NCI-H748 (cell line): Measurements from ENCODE around the gene TOLLIP.
"Not testable (repeated sequence)": the region's sequence is repeated elsewhere in the genome, so short reads cannot be mapped to it uniquely, and the experiment has no call there.

Experiments
- DNase-seq: peaks from one replicate; lab custom pipeline; 2025; ENCODE audit not compliant: unreplicated experiment; lab: John Stamatoyannopoulos, UW

TOLLIP gene

GRCh38 chr11:1344056-1344635, 34.7 kb upstream of the TOLLIP start:
- DNase-seq, result no peak

DNA sequence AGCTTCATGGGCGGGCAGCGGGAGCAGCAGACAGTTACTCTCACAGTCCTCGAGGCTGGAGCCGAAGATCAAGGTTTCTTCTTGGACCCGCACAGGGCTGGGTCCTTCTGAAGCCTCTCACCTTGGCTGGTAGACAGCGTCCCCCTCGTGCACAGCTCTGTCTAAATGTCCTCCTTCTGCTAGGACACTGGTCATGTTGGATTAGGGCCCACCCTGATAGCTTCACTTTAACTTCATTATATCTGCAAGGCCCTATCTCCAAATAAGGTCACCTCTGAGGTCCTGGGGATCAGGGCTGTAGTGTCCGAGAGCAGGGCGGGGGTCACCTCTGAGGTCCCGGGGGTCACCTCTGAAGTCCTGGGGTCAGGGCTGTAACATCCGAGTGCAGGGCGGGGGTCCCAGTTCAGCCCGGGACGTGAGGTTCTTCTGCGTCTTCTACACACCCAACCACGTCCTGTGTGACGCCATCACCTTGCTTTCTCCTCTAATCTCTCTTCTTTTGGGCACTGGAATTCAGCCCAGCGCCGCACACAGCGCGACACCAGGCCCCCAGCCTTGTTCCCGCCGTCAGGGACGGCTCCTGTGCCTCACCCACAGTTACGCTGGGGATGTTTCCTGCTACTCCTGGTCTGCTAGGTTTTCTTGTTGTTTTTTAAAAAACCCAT, 34.1 kb upstream of the TOLLIP start:
- no peak for DNase-seq

GRCh38 chr11:1342946-1343345, 33.5 kb upstream of the TOLLIP start:
- DNase-seq, result no peak

DNA sequence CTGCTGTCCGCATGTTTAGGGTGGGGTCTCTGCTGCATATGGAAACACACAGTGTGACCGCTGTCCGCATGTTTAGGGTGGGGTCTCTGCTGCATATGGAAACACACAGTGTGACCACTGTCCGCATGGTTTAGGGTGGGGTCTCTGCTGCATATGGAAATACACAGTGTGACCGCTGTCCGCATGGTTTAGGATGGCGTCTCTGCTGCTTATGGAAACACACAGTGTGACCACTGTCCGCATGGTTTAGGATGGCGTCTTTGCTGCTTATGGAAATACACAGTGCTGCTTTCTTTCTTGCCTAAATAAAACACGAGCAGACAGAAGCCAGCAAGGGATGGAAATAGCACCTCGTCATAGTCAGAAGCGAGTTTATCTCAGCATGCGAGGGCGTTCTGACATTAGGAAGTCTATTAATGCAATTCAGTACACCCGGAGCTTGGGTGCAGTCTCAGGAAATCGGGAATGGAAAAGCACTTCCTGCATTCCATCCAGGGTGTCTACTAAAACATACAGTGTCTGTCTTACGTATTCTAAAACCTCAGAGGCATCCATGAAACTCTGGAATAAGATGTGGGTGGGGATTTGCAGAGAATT, 32.6 kb upstream of the TOLLIP start:
- DNase-seq, result peak; percentile 36

- not testable (repeated sequence) for DNase-seq
Measured at GRCh38 chr11:1341226-1341625, 31.8 kb upstream of the TOLLIP start.

GRCh38 chr11:1340111-1340510, 30.7 kb upstream of the TOLLIP start:
- no peak for DNase-seq

DNA sequence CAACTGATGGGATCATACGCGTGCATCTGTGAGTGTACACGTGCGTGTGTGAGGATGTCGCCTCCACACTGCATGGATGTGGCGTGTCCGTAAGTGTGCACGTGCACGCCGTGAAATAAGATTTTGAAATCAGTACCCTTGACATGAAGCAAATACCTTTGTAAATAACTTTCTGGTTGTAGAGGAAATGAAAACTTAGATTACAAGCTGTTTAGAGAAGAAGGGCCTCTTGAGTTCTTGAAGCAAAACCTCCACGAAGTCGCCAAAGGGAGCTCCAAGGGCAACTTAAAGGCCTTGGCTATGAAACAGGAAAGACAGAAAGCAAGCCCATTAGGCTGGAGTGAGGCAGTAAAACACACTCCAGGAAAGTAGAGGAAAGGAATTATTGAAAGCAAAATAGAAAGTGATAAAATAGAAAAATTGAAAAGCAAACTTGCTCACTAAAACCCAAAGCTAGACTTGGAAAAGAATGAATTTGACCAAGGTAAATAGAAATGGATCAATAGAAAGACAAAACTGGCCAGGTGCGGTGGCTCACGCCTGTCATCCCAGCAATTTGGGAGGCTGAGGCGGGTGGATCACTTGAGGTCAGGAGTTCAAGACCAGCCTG, 29.7 kb upstream of the TOLLIP start:
- DNase-seq, result no peak

GRCh38 chr11:1338201-1339065, 29.0 kb upstream of the TOLLIP start:
- DNase-seq, result peak; percentile 21

GRCh38 chr11:1337647-1338007, 28.2 kb upstream of the TOLLIP start:
- no peak for DNase-seq

DNA sequence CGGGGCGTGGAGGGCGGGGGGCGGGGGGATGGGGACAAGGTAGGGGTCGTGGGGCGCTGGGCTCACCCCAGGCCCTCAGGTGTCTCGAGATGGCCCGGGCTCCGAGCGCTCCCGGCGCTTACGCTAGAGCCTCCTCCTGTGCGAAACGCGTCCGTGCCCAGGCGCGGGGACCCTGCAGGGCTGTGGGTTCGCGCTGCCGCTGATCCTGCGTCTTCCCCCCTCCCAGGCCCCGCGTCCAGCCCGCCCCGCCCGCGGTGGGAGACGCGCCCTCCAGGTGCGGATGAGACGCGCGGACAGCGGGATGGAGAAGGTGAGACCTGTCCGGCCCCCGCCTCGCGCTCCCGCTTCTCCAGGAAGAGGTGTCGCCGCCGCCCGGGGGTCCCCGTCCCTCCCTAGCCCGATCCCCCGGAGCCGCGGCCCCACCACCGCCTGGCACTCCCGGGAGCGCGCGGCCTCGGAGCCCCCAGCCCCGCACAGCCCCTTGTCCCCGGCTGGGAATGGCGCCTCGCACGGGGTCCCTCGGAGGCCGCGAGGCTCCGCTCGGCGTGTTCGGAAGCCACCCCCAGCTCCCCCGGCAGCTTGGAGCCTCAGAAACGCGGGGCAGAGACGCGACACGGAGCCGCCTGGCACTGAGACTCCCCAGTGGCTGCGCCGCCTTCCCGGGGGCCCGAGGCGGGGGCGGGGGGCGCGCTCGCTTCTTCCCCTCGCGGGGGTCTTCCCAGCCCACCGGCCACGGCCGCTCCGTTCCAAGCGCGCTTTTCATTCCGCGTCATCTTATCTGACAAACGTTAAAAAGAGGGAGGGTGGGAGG, 27.6 kb upstream of the TOLLIP start:
- DNase-seq, result peak; percentile 64

DNA sequence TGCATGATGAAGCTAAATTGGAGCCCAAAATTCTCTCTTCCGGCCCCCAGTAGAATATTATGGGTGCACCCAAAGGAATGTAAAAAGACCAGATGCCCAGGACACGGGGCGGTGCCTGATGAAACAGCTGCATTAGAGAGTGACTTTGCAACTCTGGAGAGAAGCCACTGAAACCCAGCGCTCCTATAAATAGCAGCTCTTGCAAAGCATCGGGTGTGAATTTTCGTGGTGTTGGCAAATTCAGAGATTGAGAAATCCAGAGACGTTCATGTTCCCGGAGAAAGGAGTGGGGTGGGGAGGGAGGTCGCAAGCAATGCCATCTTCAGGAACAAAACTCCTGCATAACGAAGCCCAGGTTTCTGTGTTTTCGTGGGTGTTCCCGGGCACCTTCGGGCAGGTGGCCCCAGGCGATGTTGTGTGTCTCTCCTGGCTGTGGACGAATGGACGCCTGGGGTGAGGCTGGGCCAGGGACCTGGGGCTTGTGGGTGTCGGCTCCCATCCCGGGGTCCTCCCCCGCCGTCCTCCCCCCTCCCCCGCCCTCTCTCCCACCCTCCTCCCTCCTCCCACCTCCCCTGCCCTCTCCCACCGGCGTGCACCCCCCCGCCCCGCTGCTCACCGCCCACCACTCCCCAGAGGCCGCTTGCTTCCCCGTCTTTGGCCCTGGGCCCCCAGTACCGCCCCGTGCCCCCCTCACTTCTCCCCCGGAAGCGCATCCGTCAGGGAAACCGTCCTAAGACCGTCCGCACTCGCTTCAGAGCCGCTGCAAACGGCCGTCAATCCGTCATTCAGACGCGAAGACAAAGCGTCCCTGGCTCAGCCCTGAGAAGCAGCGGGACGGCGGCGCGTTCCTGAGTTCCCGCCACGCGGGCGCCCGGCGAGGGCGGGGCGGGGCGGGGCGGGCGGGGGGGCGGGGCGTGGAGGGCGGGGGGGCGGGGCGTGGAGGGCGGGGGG, 26.7 kb upstream of the TOLLIP start:
- peak; percentile 88 for DNase-seq

DNA sequence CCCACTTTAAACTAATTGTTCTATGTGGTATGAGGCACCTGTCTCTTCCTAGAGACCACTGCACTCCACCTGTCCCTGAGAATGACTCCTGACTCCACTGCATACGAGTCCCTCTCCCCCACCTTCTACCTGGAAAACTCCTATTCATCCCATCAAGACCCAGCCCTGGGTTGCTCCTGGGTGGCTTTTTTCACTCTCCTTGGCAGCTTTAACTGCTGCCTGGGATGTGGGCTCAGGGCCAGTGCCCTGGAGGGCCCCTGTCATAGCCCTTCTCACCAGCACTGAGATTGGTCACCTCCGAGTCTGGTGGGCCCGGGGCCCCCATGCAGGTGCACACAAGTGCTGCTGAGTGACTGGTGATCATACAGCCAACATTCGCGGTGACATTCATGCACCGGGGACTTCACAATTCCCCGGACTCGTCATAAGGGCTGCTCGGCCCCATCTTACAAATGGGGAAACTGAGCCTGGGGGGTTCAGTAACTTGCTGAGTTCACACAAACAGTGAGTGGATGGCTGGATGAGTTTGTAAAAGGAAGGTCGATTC, 25.9 kb upstream of the TOLLIP start:
- no peak for DNase-seq

GRCh38 chr11:1333860-1334259, 24.4 kb upstream of the TOLLIP start:
- no peak for DNase-seq

- DNase-seq, result no peak
Measured at GRCh38 chr11:1333091-1333772, 23.8 kb upstream of the TOLLIP start.

DNA sequence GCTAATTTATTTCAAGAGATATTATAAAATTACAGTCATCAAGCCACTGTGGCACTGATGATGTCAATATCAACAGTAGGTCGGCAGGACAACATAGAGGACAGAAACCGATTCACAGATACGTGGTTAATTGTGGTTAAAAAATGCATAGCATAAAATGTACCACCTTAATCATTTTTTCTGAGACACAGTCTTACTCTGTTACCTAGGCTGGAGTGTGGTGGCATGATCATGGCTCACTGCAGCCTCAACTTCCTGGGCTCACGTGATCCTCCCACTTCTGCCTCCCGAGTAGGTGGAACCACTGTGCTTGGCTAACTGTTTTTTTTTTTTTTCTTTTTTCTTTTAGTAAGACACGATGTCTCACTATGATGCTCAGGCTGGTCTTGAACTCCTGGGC, 21.0 kb upstream of the TOLLIP start:
- DNase-seq, result no peak

DNA sequence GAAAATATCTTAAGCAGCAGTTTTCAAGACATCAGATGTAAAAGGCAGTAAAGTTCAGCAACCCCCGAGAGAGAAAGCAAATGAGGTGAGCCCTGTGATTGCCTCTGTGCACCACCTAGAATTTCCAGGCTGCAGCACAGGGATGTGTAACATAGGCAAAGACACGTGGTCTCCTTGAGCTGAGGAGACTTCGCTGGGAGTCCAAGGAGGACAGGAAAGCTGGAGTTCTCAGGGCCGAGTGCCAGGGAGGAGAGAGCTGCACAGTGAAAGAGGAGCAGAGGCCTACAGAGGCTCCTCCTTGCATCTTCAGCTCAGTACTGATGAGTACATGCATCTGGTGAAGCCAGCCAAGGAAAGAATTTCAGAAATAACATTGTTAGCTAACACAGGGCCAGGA, 17.6 kb upstream of the TOLLIP start:
- no peak for DNase-seq

- DNase-seq, result no peak
Measured at GRCh38 chr11:1326435-1327063, 17.1 kb upstream of the TOLLIP start.

DNA sequence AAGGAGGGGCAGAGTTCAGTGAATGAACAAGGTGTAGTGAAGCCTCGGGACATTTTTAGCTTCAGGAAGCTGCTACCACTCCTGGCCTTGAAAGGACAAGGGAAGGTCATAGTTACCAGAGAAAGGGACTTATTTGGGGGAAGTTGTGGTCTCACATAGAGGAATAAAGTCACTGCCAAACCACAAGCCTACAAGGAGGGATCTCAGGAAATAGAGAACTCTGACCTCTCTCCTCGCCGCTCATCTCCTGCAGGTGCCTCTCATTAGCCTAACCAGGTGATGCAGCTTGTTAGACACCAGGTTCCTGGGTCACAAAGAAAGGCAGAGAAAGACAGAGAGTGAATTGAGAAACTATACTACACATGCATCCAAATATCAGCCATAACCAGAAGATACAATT, 14.3 kb upstream of the TOLLIP start:
- DNase-seq, result no peak
